ENCODE data around the gene DNAH8.
"Not testable (repeated sequence)": the region's sequence is repeated elsewhere in the genome, so short reads cannot be mapped to it uniquely, and the experiment has no call there.

Gene DNAH8

GRCh38 chr6:38699702-38700101 is 15.4 kb upstream of the DNAH8 start:
- not testable (repeated sequence) for DNase-seq (ENCODE audit: low spot score)

DNA sequence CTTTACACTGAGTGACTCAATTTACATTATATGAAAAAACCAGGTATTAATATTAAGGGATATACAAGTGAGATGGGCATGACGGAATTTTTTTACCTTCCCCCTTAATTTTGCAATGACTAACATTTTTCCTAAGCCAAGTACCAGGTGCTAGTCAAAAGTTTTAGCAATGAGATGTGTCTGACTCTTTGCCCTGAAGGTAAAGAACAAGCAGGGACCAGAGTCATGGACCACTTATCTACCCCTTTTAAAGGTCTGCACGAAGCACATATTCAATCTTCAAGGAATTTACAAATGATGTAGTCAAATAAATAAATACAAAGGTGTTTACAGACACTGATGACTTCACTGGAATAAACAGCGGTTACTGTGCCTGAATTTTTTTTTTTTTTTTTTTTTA is 13.6 kb upstream of the DNAH8 start:
- DNase-seq (ENCODE audit: low spot score), result no peak

- peak; percentile 99 for DNase-seq (ENCODE audit: low spot score)
These were observed 12.3 kb upstream of the DNAH8 start, which contains the start of gene GLO1 for GRCh38 chr6:38702558-38703397. TSS of gene GLO1 (minus strand) at chr6:38703145. CDS start at chr6:38703054, 91 bp downstream.

DNA sequence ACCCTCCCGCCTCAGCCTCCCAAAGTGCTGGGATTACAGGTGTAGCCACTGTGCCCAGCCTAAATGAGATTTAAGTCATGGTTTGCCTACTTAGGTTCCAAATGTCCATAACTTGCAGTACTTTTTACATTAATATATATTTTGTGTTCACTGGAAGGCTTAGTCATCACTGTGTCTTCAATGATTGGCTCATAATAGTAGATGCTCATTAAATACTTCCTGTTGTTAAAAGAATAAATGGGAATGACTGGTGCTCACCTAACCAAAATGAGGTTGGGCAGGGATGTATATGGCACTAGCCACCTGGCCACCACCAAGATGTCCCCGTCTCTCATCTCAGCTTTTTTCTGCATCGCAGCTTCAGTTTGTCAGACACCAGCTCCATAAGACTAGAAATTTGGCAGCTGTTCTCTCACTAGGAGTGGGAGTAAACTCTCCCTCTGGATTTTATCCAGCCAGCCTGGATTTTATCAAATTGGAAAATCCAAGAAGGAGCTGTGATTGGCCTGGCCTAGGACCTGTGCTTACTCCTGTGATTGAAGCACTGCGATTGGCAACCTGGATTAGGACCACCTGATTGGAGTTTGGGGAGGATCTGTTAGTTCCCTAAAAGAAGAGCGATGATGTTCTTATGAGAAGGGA is 11.0 kb upstream of the DNAH8 start:
- DNase-seq (ENCODE audit: low spot score), result no peak

DNA sequence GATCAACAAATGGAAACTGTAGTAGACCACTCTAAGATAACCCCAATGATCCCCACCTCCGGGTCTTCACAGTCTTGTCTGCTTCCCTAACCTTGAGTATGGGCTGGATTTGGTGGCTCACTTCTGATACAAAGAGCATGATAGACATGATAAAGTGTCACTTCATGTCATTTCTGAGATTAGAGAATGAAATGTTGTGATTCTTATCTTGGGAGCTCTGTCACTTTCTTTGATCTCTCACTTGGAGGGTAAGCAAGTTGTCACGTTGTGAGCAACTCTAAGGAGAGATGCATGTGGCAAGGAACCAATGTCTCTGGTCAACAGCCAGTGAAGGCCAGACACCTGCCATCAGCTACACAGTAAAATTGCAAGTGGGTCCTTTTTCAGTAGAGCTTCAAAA is 9.2 kb upstream of the DNAH8 start:
- no peak for DNase-seq (ENCODE audit: low spot score)

DNA sequence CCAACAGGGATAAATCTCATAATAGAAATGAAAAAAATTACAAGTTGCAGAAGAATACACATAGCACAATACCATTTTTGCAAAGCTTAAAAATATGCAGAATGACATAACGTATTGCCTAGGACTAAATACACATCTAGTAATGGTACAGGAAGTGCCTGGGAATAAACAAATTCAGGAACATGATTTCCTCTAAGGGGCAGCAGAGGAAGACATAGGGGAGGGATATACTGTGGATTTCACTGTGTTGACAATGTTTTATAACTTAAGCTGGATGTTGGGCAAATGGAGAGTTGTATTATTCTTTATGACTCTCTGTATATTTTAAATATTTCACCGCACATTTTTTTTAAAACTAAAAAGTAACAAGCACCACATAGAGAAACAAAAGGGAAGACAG is 6.6 kb upstream of the DNAH8 start:
- no peak for DNase-seq (ENCODE audit: low spot score)

DNA sequence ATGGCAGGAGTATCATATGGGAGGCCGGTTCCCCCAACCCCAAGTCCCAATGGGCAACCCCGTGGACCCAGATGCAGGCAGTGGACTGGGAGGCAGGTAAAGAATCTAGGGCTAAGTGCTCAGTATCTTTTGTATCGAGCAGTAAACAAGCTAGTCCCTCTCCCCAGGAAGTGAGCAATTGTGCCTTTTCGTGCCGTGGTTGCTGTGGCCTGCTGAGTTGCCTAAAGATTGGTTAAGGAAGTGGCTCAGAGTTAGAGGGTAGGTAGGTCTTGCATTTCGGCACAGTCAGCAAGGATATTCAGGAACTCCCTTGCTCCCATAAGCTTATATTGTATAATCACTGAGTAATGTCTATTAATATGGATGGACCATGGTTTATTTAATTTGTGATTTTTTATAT is 1.3 kb upstream of the DNAH8 start:
- no peak for DNase-seq (ENCODE audit: low spot score)

DNA sequence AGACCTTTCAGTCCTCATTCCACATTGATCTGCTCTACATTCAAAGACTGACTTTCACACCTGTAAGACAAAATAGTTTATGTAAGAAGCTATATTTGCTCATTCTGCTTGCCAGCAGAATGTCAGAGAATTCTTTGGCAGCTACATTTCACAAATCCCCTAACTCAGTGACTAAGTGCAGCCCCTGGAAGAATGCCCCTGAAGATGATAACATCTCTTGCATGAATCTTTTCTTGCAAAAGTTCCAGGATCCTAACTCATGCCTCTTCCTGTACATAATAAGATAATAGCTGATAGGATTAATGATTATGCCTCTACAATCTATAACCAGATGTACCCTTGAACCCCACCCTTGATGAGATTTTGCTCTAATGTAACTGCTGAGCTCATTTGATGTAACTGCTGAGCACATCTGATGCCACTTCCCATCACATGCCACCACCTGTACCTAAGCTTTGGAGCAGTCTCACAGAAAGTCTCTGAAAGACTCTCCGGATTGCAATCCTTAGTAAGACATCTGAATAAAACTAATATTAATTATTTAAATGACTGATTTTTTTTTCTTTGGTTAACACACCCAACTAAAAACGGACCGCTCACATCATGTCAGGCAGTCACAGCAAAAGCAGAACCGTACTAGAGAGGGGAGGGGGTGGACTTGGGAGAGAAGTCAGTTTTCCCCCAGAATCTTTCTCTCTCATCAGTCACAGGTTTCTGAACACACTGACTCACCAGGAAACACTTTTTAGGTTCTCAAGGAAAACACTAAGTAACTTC is 684 bp upstream of the DNAH8 start:
- no peak for DNase-seq (ENCODE audit: low spot score)

- no peak for DNase-seq (ENCODE audit: low spot score)
These were observed 1.7 kb downstream of the DNAH8 start for GRCh38 chr6:38716825-38717224.

- no peak for DNase-seq (ENCODE audit: low spot score)
These were observed 4.2 kb downstream of the DNAH8 start for GRCh38 chr6:38719358-38719757.

DNA sequence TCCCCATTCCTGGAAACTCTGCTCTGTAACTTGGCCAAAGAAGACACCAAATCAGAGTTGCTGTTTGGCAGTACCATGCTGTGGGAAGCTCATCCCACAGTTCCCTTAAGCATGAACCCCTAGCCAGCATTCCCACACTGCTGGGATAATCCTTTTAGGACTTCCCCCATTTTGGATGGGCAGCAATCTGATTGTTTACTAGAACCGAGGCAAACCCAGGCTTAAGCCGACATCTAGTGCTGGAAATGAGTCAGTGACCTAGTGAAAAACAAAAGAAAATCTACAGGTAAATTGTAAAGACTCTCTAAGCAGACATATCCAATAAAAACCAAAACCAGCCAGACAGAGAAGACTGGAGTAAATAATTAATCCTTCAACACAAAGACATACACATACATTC is 5.2 kb downstream of the DNAH8 start:
- peak; percentile 43 for DNase-seq (ENCODE audit: low spot score)

GRCh38 chr6:38722038-38722437 is 6.9 kb downstream of the DNAH8 start:
- no peak for DNase-seq (ENCODE audit: low spot score)

- no peak for DNase-seq (ENCODE audit: low spot score)
These were observed 7.7 kb downstream of the DNAH8 start for GRCh38 chr6:38722727-38723334.

DNA sequence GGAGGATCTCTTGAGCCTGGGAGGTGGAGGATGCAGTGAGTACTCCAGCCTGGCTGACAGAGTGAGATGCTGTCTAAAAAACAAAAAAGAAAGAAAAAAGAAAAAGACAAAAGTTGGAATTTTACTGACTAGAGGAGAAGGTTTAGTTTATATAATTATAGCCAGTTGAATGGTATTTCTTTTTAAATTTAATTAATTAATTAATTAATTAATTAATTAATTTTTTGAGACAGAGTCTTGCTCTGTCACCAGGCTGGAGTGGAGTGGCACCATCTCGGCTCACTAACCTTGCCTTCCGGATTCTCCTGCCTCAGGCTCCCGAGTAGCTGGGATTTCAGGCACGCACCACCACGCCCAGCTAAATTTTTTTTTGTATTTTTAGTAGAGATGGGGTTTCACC is 8.7 kb downstream of the DNAH8 start:
- DNase-seq (ENCODE audit: low spot score), result no peak

- peak; percentile 17 for DNase-seq (ENCODE audit: low spot score)
These were observed 9.2 kb downstream of the DNAH8 start for GRCh38 chr6:38724343-38724742.

GRCh38 chr6:38725414-38726183 is 10.5 kb downstream of the DNAH8 start:
- DNase-seq (ENCODE audit: low spot score), result no peak

DNA sequence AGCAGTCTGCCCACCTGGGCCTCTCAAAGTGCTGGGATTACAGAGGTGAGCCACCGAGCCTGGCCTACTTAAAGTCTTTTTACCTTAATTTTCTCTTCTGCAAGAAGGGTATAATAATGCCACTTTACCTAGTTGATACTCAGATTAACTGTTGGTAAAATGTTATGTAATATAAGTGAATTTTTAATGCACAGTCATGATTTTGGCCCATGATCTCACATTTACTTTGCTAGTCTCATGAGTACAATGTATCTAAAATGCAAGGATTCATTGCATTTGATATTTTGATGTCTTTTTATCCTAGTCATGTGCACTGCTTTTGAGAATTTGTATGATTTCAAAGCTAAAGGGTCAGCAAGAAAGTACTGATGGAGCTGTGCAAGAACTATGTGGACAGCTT is 13.1 kb downstream of the DNAH8 start:
- DNase-seq (ENCODE audit: low spot score), result no peak

- no peak for DNase-seq (ENCODE audit: low spot score)
These were observed 15.2 kb downstream of the DNAH8 start for GRCh38 chr6:38730140-38730862.

- DNase-seq (ENCODE audit: low spot score), result no peak
These were observed 21.8 kb downstream of the DNAH8 start for GRCh38 chr6:38736951-38737350.

DNA sequence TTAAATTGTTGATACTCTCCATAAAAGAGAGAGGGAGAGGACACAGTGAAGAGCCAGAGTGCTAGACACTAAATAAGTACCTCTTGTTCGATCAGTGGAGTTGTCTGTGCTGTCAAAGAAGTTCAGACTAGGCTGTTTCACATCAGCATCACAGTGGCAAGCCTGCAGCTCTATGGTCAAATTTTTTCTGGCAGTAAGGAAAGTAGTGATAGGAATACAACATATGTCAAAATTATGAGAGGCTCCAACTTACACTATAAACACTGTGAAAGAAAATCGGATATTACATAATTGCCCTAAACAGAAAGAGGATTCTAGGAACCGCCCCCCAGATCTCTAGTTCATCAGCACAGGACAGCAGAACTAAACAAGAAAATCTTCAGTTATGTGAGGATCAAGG is 23.1 kb downstream of the DNAH8 start:
- DNase-seq (ENCODE audit: low spot score), result no peak

DNA sequence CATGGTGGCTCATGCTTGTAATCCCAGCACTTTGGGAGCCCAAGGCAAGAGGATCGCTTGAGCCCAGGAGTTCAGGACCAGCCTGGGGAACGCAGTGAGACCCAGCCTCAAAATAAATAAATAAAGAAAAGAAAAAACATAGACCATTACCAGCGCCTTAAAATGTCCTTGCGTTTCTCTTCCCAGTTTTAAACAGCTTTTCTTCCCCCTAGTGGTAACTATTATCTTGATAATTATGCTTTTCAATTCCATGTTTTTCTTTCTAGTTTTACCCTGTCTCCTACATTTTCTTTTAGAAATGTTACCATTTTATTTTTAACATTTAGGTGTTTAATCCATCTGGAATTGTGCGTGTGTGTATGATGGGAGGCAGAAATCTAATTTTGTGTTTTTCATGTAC is 24.4 kb downstream of the DNAH8 start:
- DNase-seq (ENCODE audit: low spot score), result peak; percentile 5
